Fibroblast of mammary gland (primary cell): ENCODE results near the gene ERBB2.

Experiments
- DNase-seq: peaks from one replicate; pipeline ENCODE4 v3.0.0-alpha.2; 2010; ENCODE audit warnings: low read depth
- H3K4me3 ChIP-seq: 2 replicates; pipeline ENCODE4 v1.5.1; 2011; ENCODE audit warnings: low read depth, mild to moderate bottlenecking, low read length, moderate library complexity; ENCODE audit not compliant: control insufficient read depth
- TF ChIP-seq, protein P1 (sequence below): conservative IDR thresholded peaks from 2 replicates; pipeline ENCODE4 v1.5.1; 2011; ENCODE audit warnings: low read depth, low read length, inconsistent platforms; ENCODE audit not compliant: control insufficient read depth, insufficient read depth

The ERBB2 gene

DNA sequence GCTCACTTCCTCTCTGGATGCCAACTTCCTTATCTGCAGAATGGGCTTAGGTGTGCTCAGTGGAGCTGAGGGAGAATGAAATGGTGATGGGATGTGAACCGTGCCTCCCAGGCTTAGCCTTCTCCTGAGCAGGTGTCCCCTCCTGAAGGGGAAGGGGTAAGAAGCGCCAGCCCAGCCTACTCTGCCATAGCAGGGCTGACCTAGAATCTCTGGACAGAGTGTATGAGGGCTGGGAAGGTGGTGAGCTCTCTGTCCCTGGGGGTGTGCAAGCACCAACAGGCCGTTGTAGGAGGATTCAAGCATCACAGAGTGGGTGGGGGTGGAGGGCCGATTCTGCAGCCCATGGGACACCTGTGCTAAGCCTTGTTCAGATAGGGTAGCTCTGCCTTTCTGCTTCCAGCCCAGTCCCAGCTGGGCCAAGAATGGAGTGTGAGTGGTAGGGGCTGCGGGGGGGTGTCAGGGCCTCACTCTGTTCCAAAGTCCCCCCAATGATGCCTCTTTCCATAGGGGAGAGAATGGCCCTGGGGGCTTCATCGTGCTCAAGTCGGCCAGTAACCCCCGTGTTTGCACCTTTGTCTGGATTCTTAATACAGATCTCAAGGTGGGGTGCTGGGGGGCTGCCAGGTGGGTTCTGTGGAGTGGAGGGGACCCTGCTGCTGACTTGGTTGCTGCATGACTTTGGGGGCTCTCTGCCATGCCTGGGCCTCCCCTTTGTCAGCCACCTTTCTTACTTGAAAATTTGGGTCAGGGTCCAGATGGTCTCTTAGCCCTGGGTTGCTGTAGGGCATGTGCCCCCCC lies 37.9 kb upstream of the ERBB2 start:
- H3K4me3 ChIP-seq: no peak overlapping the region
- no peak for DNase-seq
- TF ChIP-seq, protein P1, sequence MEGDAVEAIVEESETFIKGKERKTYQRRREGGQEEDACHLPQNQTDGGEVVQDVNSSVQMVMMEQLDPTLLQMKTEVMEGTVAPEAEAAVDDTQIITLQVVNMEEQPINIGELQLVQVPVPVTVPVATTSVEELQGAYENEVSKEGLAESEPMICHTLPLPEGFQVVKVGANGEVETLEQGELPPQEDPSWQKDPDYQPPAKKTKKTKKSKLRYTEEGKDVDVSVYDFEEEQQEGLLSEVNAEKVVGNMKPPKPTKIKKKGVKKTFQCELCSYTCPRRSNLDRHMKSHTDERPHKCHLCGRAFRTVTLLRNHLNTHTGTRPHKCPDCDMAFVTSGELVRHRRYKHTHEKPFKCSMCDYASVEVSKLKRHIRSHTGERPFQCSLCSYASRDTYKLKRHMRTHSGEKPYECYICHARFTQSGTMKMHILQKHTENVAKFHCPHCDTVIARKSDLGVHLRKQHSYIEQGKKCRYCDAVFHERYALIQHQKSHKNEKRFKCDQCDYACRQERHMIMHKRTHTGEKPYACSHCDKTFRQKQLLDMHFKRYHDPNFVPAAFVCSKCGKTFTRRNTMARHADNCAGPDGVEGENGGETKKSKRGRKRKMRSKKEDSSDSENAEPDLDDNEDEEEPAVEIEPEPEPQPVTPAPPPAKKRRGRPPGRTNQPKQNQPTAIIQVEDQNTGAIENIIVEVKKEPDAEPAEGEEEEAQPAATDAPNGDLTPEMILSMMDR: no peak

- no peak overlapping the region for H3K4me3 ChIP-seq
Measured at GRCh38 chr17:39662551-39663339, 37.1 kb upstream of the ERBB2 start.

DNA sequence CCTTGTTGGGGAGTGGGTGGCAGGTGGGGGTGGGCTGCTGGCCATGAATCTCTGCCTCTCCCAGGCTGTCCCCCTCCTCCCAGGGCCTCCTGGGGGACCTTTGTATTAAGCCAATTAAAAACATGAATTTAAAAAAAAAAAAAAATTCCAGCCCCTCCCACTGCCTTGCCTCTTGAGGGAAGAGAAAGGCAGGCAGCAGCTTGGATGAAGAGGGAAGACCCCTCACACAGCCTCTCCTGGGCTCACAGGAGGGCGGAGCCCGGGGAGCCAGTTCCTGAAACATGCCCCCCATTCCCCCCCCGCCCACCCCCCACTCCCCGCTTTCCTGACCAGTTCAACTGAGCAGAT lies 36.5 kb upstream of the ERBB2 start:
- TF ChIP-seq, protein P1: no peak
- no peak overlapping the region for H3K4me3 ChIP-seq
- no peak for DNase-seq

More at GRCh38 chr17:39662551-39663339, 37.1 kb upstream of the ERBB2 start:
- DNase-seq: no peak
- TF ChIP-seq, protein P1: no peak

- DNase-seq: no peak
- TF ChIP-seq, protein P1: no peak
- no peak overlapping the region for H3K4me3 ChIP-seq
Measured at GRCh38 chr17:39663688-39664580, 35.9 kb upstream of the ERBB2 start.

DNA sequence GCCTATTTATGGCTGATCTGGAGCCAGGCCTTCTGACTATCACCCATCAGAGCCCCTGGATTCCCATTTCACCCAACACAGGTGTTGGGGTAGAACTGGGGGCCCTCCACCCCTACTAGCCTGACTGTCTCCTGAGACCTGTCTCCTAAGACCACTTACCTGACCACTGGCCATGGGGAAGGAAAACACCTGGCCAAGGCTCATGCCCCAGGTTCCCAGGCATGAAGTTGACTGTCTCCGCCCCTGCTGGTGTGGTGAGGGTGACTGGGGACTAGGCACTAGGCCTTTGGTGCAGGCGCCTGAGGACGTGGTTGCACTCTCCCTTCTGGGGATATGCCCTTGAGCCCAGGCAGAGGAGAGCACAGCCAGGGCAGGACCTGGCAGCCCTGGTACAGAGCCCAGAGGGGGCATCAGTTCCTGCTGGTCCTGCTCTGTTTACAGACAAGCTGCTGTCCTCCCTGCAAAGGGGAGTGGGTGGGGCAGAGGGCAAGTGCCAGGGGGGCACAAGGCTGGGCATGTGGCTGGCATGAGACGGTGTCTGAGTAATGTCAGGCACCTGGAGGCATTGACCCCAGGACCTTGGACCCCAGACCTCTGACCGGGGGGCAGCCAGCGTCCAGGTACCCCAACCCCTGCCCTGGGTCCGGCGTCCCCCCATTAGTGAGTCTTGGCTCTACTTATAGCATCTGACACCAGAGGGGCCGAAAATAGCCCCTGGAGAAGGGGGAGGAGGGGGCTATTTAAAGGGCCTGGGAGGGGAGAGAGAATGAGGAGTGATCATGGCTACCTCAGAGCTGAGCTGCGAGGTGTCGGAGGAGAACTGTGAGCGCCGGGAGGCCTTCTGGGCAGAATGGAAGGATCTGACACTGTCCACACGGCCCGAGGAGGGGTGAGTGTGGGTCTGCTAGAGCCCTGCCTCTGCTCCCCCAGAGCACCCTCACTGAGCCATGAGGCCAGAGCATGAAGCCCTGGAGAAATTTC lies 35.0 kb upstream of the ERBB2 start, which contains the start of gene TCAP:
TCAP (plus strand) TSS at position 769 of the 981 bp plus-strand sequence; CDS start at position 780, 11 bp downstream.
- TF ChIP-seq, protein P1: no peak
- DNase-seq: no peak
- no peak within 1 kb of the TSS for H3K4me3 ChIP-seq
